ENCODE data around the gene NME7. TPM values are rescaled to one million over a fixed set of nuclear protein-coding genes. Genes with fewer than 3 reads are reported as not detected.

Gene NME7
- total RNA-seq, 1 experiment from 2014 or later: 21.8 TPM

GRCh38 chr1:169295425-169295824 lies 72.2 kb downstream of the NME7 start:
- Histone ChIP-seq H3K36me3 (ENCODE audit: control insufficient read depth in 1 of 2, insufficient read depth in 2 of 2, low read length in 2 of 2) (no peaks in the 10 kb centered on the region), H3K4me1 (ENCODE audit: control insufficient read depth in 1 of 2, insufficient read depth in 2 of 2, low read length in 2 of 2) (no peaks in the 10 kb centered on the region), H3K79me2 (ENCODE audit: insufficient read depth, low read length) (no peaks in the 10 kb centered on the region), H2AFZ (ENCODE audit: low read depth, low read length, poor library complexity, severe bottlenecking) (no peak overlapping the region), H3K27ac (ENCODE audit: low read depth, low read length) (no peak overlapping the region), H3K4me2 (ENCODE audit: low read length) (no peak overlapping the region), H3K27me3 (ENCODE audit: insufficient read depth, low read length) (no peaks in the 10 kb centered on the region), H3K4me3 (replicated peaks in 1 of 2; ENCODE audit: low read depth in 1 of 2, low read length in 2 of 2) (no peak overlapping the region), H3K9me2 (ENCODE audit: insufficient read depth) (no peaks in the 10 kb centered on the region), H4K20me1 (ENCODE audit: insufficient read depth) (no peaks in the 10 kb centered on the region), H3K9ac (ENCODE audit: low read length) (no peak overlapping the region), H3K9me3 (ENCODE audit: control insufficient read depth in 1 of 2, insufficient read depth in 1 of 2, low read depth in 1 of 2, low read length in 2 of 2) (no peaks in the 10 kb centered on the region)
- TF ChIP-seq CBX3 (IDR thresholded peaks at IDR 0.05; ENCODE audit: low read depth): no peak
- TF ChIP-seq SIN3A (IDR thresholded peaks at IDR 0.05; ENCODE audit: low read depth): no peak
- TF ChIP-seq RAD21 (IDR thresholded peaks at IDR 0.05; ENCODE audit: low read depth): no peak
- TF ChIP-seq MAX (IDR thresholded peaks at IDR 0.05): no peak
- no peak for TF ChIP-seq EZH2phosphoT487 (IDR thresholded peaks at IDR 0.05; ENCODE audit: borderline replicate concordance)
- no peak for TF ChIP-seq REST (IDR thresholded peaks at IDR 0.05; ENCODE audit: low read depth)
- TF ChIP-seq EGR1 (IDR thresholded peaks at IDR 0.05; ENCODE audit: low read depth): no peak
- TF ChIP-seq ZNF274 (IDR thresholded peaks at IDR 0.05; ENCODE audit: low read depth, low read length): no peak
- no peak for TF ChIP-seq POLR2A (IDR thresholded peaks at IDR 0.05; ENCODE audit: borderline replicate concordance, extremely low read depth, insufficient read depth, insufficient read length)
- no peak for TF ChIP-seq POLR2AphosphoS5 (IDR thresholded peaks at IDR 0.05; ENCODE audit: low read depth, low read length)
- no peak for TF ChIP-seq ZBTB33 (IDR thresholded peaks at IDR 0.05; ENCODE audit: extremely low read depth, insufficient replicate concordance, low read length)
- DNase-seq (ENCODE audit: low read depth, low spot score) (no peak), ATAC-seq (no peak)
- ChIA-PET RAD21 (ENCODE audit: low non-redundant PET in 1 of 2, low total read pairs in 2 of 2, uncharacterized antibody in 2 of 2, unreplicated experiment in 2 of 2) (no interaction called here), CTCF (no interaction called here), POLR2A (no interaction called here)
- no TSS peak for BruUV-seq (replicated peaks)
- intact Hi-C loops (cut with micrococcal nuclease): no loop called here
